Left renal pelvis (tissue), 4 donors: ENCODE measurements around the gene GTF2H2C. TPM values are rescaled to one million over a fixed set of nuclear protein-coding genes. Genes with fewer than 3 reads are reported as not detected.
"Not testable (repeated sequence)": the region's sequence is repeated elsewhere in the genome, so short reads cannot be mapped to it uniquely, and the experiment has no call there.

Experiments
- DNase-seq, 4 donors: peaks; one replicate each; pipeline ENCODE4 v3.0.0-alpha.2; 2013; ENCODE audit warnings: low read depth in 4 of 4, low spot score in 3 of 4
- polyA plus RNA-seq, 4 donors: library from polyadenylated mRNA; unstranded; fragments of 120-200 nt; gene quantifications; one replicate each; pipeline ENCODE4 v1.2.1, GENCODE V29; 2013; ENCODE audit not compliant: insufficient read length in 4 of 4

The GTF2H2C gene
- polyA plus RNA-seq, 4 donors = 28.3 to 62.9 (median 38.8) TPM

- DNase-seq = not testable (repeated sequence)
Measured at GRCh38 chr5:69560587-69561431, 818 bp downstream of the GTF2H2C start.

GRCh38 chr5:69566172-69566571, 6.2 kb downstream of the GTF2H2C start:
- DNase-seq = not testable (repeated sequence)

- not testable (repeated sequence) for DNase-seq
Measured at GRCh38 chr5:69568072-69568471, 8.1 kb downstream of the GTF2H2C start.

- not testable (repeated sequence) for DNase-seq
Measured at GRCh38 chr5:69583356-69583755, 23.4 kb downstream of the GTF2H2C start.

- not testable (repeated sequence) for DNase-seq
Measured at GRCh38 chr5:69596114-69596840, 36.3 kb downstream of the GTF2H2C start.

- DNase-seq = not testable (repeated sequence)
Measured at GRCh38 chr5:69601947-69602346, 42.0 kb downstream of the GTF2H2C start.

- DNase-seq = not testable (repeated sequence)
Measured at GRCh38 chr5:69606839-69607238, 46.8 kb downstream of the GTF2H2C start.

GRCh38 chr5:69607750-69608149, 47.8 kb downstream of the GTF2H2C start:
- DNase-seq = not testable (repeated sequence)

- DNase-seq = not testable (repeated sequence)
Measured at GRCh38 chr5:69608861-69609496, 49.0 kb downstream of the GTF2H2C start.

- not testable (repeated sequence) for DNase-seq
Measured at GRCh38 chr5:69614843-69615242, 54.9 kb downstream of the GTF2H2C start.

- DNase-seq = not testable (repeated sequence)
Measured at GRCh38 chr5:69631879-69632278, 71.9 kb downstream of the GTF2H2C start.

Other genes starting within 250 kb of the GTF2H2C start
- gene CCDC125, start 227.4 kb upstream of the GTF2H2C start, polyA plus RNA-seq = 10 to 100 TPM in 3 of 4 donors, 1 to 10 TPM in 1; 9.8 to 15.7 (median 10.9) TPM
- gene AK6, start 190.7 kb upstream of the GTF2H2C start, polyA plus RNA-seq = 10 to 100 TPM; 63.5 to 85.3 (median 75.6) TPM
- 10 to 100 TPM; 50.9 to 61.9 (median 57.5) TPM for gene TAF9, start 190.7 kb upstream of the GTF2H2C start, polyA plus RNA-seq
- 10 to 100 TPM; 30.6 to 44.6 (median 38.2) TPM for gene RAD17, start 190.4 kb upstream of the GTF2H2C start, polyA plus RNA-seq
- gene MARVELD2, start 145.1 kb upstream of the GTF2H2C start, polyA plus RNA-seq = 10 to 100 TPM in 3 of 4 donors, 1 to 10 TPM in 1; 2.0 to 29.5 (median 26.7) TPM
- 10 to 100 TPM in 3 of 4 donors, 1 to 10 TPM in 1; 6.4 to 44.2 (median 41.2) TPM for gene OCLN, start 67.4 kb upstream of the GTF2H2C start, polyA plus RNA-seq